Anterior cingulate cortex (tissue), 58 donors: Measurements from ENCODE around the gene ZRANB2.
A peak's percentile ranks its signal among the peaks of the same experiment; 100 is the strongest.

ENCODE experiments used
- DNase-seq, 58 donors: peaks; one replicate each; lab custom pipeline; 2025; lab: John Stamatoyannopoulos, UW

Gene ZRANB2

GRCh38 chr1:71031426-71031825 is 49.4 kb downstream of the ZRANB2 start:
- no peak for DNase-seq

DNA sequence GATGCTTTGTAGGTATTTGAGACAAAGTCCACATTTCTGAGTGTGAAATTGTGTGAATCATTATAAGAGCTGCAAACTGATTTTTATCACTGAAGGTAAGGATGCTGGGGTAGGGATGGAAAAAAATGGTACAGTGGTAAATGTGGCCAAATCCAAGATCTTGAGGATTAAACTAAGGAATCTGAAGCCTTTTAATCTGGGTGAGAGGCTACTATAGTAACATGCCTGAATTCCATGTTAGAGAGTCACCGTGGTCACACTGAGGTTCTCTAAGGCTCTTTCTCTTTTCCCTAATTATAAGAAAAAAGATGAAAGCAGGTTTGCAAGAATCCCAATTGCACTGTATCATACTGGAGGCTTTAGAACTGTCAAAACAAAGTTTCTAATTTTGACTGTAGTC is 50.8 kb downstream of the ZRANB2 start:
- no peak for DNase-seq

DNA sequence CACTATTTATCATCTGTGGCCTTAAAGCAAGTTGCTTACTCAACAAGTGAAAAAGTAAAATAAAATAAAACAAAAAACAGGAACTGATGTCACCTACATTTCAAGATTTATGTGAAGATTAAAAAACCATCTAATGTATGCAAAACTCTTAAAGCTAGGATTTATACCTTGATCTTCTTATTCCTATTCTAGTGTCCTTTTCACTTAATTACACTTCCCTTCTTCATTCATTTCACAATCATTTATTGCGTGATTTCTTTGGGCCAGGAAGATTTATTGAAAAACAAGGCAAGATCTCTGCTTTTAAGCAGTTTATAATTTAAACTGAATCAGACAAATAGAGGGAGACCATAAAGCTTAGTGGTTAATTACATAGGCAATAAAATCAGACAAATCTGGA is 51.9 kb downstream of the ZRANB2 start:
- no peak for DNase-seq

DNA sequence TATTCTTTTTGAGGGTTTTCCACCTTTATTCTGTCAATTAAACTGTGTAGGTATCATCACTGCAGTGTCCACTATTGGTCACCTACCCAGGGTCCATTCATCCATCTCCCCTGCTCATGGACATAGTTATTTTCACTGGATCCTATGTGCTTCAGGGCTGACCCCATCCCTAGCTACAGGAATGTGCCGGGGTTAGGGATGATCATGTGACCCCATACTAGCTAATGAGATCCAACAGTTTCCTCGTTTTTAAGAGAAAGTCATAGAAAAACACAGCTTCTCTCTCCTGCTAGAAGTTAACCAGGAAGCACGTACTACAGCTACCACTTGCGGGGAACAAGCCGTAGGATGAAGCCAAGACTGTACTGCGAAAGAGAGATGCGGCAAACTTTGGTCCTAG is 52.8 kb downstream of the ZRANB2 start:
- no peak for DNase-seq

- no peak for DNase-seq
Observed at GRCh38 chr1:71026093-71026492, 54.7 kb downstream of the ZRANB2 start.

- no peak for DNase-seq
Observed at GRCh38 chr1:71023515-71023914, 57.3 kb downstream of the ZRANB2 start.

DNA sequence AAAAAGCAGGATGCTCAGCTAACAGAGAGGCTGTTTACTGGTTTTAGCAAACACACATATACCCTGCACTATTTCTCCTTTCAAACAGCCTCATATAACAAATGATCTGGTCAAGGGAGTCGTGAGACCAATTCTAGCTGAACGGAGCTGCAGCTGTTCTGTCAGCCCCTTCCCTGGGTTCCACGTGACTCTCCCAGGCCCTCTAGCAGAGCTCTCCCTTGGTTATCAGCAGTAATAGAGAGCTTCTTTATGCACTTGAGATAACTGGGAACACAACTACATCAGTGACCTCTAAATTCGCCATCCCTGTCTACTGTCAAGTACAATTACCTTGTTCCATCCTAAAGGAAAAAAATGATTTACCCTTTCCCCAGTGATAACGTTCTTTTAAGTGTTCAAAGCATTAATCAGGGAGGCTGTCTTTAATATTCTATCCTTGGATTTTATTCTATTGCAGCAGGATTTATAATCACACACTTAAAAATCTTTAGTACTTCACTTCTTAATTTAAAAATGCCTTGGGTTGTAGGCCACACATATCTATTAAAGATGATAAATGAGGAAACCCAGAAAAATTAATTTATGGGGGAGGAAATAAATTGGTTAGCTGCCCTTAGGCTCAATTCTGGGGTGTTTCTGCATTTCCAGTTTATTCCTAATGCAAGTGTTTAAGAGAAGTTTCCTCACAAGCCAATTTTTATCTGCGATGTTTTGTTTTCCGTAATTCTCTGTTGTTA is 61.4 kb downstream of the ZRANB2 start:
- DNase-seq: peak in 7 of 58 donors; percentile 0 to 12 (median 2)

- no peak for DNase-seq
Observed at GRCh38 chr1:71018791-71019190, 62.0 kb downstream of the ZRANB2 start.

- no peak for DNase-seq
Observed at GRCh38 chr1:71015745-71016144, 65.1 kb downstream of the ZRANB2 start.

- DNase-seq: no peak
Observed at GRCh38 chr1:71014178-71014579, 66.7 kb downstream of the ZRANB2 start.
